ENCODE measurements around the gene MMS19.

- no peak for TF ChIP-seq POLR2A (IDR thresholded peaks at IDR 0.05)
- TF ChIP-seq CTCF (IDR thresholded peaks at IDR 0.05): no peak
Measured at GRCh38 chr10:97543025-97543546, 44.9 kb upstream of the MMS19 start.

All from thyroid gland (tissue), 4 donors.